Measurements from ENCODE around the gene PGLYRP3.

GRCh38 chr1:153348511-153349362 is 36.0 kb upstream of the PGLYRP3 start, which contains the start of gene PGLYRP4:
- TF ChIP-seq CTCF (conservative IDR thresholded peaks at IDR 0.05; ENCODE audit: low read depth in 2 of 2) = peak in 1 of 2 experiments; percentile 29; a peak in 2 of 4 replicates
- TF ChIP-seq REST (IDR thresholded peaks at IDR 0.05; ENCODE audit: unreplicated experiment) = no peak
- no peak for TF ChIP-seq POLR2AphosphoS5 (IDR thresholded peaks at IDR 0.05; ENCODE audit: low read depth)
- no peak for TF ChIP-seq EZH2phosphoT487 (IDR thresholded peaks at IDR 0.05; ENCODE audit: unreplicated experiment)
- no peak for TF ChIP-seq ZNF114 (CRISPR knock-in tag; IDR thresholded peaks at IDR 0.05)
- no peak for TF ChIP-seq EZH2 (IDR thresholded peaks at IDR 0.05; ENCODE audit: low read depth, unreplicated experiment)
